Right forelimb (tissue), 1 donor: ENCODE results near the gene MARK3.

ENCODE experiments used
- DNase-seq: peaks from one replicate; pipeline ENCODE4 v3.0.0-alpha.2; 2018

Gene MARK3

DNA sequence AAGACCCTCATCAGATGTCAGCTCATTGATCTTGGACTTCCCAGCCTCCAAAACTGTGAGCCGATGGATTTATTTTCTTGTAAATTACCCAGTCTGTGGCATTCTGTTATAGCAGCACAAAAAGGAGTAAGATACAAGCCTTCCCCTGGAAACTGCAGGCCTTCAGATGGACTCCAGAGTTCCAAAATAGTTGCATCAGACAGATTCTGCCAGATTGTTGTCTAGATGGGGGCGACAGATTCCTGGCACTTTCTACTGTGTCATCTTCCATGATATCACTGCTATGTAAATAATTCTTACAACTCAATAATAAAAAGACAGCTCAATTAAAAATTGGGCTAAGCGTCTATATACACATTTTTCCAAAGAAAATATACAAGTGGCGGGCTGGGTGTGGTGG is 17.2 kb upstream of the MARK3 start:
- no peak for DNase-seq

- DNase-seq: no peak
Measured at GRCh38 chr14:103370087-103370486, 15.1 kb upstream of the MARK3 start.

DNA sequence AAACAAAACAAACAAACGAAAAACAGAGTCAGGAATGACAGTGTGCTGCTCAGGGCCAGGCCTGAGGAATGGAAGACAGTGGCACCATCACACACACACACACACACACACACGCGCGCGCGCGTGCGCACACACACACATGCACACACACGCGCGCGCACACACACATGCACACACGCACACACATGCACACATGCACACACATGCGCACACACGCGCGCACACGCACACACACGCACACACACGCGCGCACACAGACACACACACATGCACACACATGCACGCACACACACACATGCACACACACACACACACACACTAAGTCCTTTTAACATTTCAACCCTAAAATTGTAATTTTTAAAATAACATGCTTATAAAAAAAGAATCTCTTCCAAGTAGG is 13.2 kb upstream of the MARK3 start:
- DNase-seq: no peak

- DNase-seq: no peak
Measured at GRCh38 chr14:103372552-103373304, 12.5 kb upstream of the MARK3 start.

DNA sequence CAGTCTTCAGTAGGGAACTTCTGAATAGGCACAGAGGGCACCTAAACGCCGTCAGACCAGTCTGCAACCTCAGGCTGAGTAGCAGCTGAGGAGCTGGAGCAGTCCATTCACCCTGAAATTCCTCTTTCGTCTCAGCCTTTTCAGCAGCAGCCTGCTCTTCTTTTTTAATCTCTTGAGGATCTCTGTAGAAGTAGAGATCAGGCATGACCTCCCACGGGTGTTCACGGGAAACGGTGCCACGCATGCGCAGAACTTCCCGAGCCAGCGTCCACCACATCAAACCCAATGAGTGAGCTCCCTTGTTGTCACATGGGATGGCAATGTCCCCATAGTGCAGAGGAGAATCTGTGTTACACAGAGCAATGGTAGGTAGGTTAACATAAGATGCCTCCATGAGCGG is 11.1 kb upstream of the MARK3 start:
- no peak for DNase-seq

- DNase-seq: no peak
Measured at GRCh38 chr14:103377522-103378037, 7.6 kb upstream of the MARK3 start.

GRCh38 chr14:103378038-103378854 is 7.0 kb upstream of the MARK3 start:
- no peak for DNase-seq

DNA sequence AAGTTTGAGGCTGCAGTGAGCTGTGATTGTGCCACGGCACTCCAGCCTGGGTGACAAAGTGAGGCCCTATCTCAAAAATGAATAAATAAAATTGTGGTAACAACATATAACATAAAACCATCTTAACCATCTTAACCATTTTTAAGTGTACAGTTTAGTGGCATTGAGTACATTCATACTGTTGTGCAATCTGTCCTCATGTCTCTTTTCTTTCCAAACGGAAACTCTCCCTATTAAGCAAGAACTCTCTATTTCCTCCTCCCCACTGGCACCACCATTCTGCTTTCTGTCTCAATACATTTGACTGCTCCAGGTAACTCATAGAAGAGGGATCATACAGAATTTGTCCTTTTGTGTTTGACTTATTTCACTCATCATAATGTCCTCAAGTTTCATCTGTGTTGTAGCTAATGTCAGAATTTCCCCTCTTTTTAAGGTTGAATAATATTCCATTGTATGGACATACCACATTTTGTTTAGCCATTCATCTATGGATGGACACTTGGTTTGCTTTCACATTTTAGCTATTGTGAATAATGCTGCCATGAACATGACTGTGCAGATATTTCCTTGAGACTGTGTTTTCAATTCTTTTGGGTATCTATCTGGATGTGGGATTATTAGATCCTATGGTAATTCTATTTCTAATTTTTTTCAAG is 4.4 kb upstream of the MARK3 start:
- DNase-seq: no peak

GRCh38 chr14:103382376-103382775 is 2.8 kb upstream of the MARK3 start:
- DNase-seq: no peak

DNA sequence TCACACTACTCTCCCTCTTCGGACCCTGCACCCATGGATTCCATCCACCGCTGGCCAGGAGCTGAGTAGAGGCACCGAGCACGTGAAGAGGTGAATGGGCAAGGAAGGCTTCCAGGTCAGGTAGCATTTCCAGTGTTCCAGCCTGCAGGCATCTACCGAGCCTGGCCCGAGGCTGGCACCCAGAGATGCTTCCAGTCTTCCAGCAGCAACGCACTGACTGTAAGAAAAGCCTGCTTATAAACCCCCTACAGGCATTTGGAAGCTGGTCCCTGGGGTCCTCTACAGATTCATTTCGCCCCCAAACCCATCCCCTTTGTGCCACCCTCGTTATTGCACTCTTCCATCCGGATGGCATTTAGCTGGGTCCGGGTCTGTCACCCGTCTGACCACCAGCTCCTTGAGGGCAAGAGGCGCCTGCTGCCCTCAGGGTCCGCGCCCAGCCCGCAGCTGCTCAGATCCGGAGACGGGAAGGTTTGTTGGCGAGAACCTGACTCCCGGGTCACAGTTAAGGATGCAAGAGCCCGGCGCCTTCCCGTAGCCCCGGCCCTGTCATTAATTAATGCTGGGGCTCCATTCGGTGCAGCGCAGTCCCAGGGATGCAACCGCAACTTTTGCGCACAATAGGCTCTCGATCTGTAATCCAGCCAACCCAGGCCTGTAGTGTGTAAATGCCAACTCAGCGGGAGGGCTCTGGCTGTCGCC is 614 bp upstream of the MARK3 start:
- no peak for DNase-seq

DNA sequence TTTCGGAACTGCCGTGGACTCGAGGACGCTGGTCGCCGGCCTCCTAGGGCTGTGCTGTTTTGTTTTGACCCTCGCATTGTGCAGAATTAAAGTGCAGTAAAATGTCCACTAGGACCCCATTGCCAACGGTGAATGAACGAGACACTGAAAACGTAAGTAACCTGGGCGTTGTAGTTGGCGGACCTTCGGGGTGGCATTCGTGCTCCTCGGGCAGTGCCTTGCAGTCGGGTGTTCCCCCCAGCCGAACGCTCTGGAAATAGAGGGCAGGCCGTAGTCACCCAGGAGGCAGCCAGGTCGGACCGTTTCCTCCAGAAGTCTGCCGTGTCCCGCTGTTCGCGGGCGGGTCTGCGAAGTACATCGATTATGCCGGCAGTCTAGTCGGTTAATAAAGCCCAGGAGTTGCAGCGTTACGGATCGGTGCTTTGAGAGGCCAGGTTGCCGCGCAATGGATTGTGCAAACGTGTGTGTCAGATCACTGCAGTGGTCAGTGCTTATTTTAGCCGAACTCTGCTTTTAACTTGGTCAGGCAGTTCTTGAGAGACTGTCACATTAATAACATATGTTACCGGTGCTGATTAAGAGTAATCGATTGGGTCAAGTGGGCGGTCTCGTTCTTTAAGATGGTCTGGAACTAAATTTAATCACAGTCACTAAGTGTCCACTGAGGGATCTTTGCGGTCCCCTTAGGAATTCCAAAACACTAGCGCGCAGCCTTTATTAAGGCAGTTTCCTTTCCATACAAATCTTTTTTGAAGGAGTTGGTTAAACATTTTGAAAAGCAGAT is 906 bp downstream of the MARK3 start:
- no peak for DNase-seq

DNA sequence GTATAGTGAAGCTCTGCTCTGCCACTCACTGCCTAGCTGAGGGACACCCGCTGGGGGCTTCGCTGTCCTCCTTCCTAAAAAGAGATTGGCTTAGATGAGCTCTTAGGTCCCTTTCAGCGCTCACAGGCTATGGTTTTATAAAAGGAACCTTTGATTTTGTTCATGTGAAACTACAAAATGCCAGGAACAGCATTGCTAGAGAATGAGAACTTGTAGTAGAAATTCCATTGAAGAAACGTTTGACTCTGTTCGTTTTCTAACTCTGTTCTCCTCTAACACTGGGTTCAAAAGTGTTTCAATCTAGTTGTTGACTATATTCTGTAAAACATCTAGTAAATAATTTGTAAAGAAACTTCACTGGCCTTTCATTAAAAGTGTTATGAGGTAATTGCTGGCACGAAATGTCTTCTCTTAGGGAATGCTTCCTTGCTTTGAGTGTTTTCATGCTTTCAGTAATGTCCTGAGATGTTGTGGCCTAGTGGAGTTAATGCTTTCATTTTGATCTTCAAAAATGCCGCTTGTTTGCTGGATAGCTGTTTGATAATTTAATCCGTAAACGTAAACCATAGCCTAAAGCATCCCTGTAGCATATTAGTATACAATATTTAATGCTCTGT is 1.6 kb downstream of the MARK3 start:
- no peak for DNase-seq

GRCh38 chr14:103388664-103389063 is 3.4 kb downstream of the MARK3 start:
- DNase-seq: no peak

DNA sequence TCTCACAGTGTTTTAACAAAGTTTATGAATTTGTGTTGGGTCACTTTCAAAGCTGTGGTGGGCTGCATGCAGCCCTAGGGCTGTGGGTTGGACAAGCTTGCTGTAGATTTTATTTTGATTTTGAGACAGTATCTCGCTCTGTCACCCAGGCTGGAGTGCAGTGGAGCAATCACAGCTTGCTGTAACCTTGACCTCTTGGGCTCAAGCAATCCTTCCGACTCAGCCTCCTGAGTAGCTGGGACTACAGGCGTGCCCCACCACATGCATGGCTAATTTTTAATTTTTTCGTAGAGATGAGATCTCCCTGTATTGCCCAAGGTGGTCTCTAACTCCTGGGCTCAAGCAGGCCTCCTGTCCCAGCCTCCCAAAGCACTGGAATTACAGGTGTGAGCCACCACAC is 5.4 kb downstream of the MARK3 start:
- no peak for DNase-seq

DNA sequence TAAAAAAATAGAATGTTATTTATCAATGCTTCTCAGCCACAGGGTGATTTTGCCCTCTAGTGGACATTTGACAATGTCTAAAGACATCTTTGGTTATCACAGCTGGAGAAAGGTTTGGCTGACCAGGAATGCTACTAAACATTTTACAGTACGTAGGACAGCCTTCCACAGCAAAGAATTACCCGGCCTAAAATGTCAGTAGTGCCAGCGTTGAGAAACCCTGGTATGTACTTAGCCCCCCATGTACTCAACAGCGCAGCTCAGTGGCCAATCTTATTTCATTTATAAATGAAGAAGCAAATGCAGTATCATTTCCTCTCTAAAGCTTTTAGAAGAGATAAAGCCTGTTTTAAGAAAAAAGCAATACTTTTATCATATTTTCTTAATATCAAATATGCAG is 5.8 kb downstream of the MARK3 start:
- no peak for DNase-seq

GRCh38 chr14:103392106-103392505 is 6.9 kb downstream of the MARK3 start:
- DNase-seq: no peak

DNA sequence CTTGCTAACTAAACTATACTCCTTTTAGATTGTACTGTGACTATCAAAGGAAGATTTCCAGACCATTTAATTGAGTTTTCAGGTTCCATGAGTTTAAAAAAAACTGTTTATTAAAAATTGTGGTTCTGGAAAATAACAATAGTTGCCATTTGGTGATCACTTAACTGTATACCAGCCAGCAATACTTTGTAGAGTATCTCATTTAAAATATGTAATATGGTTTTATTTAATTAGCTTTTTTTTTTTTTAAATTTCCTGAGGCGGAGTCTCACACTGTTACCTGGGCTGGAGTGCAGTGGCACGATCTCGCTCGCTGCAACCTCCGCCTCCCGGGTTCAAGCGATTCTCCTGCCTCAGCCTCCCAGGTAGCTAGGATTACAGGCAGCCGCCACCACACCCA is 7.4 kb downstream of the MARK3 start:
- DNase-seq: no peak

GRCh38 chr14:103393070-103393469 is 7.9 kb downstream of the MARK3 start:
- DNase-seq: no peak

DNA sequence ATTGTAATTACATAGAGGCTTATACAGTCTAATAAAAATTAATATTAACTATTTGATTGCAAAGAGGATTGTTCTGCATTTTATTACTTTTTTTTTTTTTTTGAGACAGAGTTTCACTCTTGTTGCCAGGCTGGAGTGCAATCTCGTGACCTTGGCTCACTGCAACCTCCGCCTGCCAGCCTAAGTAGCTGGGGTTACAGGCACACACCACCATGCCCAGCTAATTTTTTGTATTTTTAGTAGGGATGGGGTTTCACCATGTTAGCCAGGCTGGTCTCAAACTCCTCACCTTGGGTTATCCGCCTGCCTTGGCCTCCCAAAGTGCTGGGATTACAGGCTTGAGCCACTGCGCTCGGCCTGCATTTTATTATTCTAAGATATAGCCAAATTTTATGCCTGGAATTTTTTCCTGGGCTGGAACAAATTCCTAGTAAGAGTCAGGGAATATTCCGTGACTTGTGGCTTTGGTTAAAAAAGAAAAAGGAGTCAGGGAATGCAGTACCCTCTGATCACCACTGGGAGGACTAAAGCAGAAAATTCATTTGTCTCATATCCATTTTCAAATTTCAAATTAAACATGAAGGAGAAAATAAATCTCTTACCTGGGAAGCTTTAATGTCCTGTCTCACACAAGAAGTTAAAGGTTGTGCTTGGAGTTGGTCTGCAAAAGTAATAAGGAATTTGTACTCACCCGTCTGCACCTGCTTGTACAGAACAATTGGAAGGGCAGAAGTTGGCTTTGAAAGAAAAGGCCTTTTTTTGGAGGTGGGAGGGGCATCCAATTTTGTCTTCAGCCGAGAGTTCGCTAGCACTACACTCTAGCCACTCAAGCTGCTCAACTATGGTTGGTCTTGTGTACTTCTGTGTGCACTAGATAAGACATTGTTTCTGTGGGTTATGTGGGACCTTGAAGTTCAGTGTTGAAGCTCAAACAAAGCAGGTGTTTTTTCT is 8.7 kb downstream of the MARK3 start:
- no peak for DNase-seq

DNA sequence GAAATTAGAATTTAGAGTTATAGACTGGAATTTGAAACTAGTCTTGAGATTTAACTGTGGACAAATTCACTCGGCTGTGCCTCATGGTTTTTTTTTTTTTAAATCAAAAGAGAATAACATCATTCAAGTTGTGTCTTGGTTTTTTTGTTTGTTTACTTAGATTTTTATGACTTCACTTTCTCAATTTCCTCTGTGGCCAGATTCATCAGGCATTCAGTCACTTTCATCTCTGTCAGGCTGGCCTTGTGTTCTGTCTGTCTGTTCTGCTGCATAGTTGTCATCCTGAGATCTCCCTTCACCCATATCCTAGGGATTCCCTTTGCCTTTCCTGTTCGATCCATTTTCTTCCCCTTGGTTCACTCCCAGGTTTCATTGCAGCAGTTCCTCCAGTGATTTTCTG is 10.0 kb downstream of the MARK3 start:
- DNase-seq: no peak

GRCh38 chr14:103396463-103396862 is 11.2 kb downstream of the MARK3 start:
- no peak for DNase-seq
